Stimulated activated CD4-positive, alpha-beta T cell treated with anti-CD3 and anti-CD28 coated beads, Interleukin-1b, Interleukin-23, amount 100 ng/mL, for 4 hours (primary cell): ENCODE measurements around the gene NKAPD1.
"Not testable (repeated sequence)": the region's sequence is repeated elsewhere in the genome, so short reads cannot be mapped to it uniquely, and the experiment has no call there.

Experiments used
- DNase-seq, 2 donors: peaks; one replicate each; pipeline ENCODE4 v3.0.0-alpha.2; 2020; ENCODE audit warnings: low read depth in 2 of 2

NKAPD1 gene

GRCh38 chr11:112086422-112087191 is 12.5 kb downstream of the NKAPD1 start, which contains the start of the genes SDHD and TIMM8B:
Gene SDHD, plus strand, starts transcription at chr11:112086873. Its CDS starts 35 bp downstream, at chr11:112086908.
Gene TIMM8B, minus strand, starts transcription at chr11:112086756. Its CDS starts 33 bp downstream, at chr11:112086723.
- peak; percentile 85 to 93 for DNase-seq

DNA sequence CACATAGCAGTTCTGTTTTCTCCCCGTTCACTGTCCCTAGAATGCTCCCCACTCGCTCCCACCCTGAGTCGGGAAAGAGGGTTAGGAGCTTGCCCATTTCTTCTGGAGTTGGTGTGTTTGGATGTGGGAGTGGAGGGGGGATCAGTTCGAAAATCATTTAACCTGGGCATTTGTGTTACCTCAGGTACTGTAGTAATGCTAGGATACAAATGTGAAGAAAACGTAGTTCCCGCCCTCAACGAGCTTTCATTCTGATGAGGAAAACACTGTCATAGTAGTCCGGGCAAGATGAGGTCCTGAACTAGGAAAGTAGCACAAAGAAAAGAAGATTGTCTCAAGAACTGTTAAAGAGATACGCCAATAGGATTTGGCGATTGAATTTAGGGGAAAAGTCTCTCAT is 13.1 kb downstream of the NKAPD1 start:
- DNase-seq, result no peak

- not testable (repeated sequence) for DNase-seq
Measured at GRCh38 chr11:112095302-112095701, 21.2 kb downstream of the NKAPD1 start.

DNA sequence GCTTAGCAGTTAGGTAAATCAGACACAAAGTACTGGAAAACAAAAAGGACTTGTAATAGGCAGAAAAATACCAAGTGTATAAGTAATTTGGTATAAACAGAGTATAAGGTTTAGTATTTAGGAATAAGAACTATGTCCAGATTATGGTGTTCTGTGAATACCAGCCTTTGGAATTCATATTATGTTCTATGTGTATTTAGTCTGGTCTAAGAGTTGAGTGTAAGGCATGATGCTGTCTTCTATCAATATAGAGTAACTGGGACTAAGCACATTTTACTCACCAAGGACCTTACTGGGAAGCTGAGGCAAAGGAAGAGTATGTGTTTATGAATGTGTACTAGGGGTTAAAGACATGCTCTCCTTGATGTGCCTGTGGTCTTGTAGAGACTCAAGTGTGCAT is 22.1 kb downstream of the NKAPD1 start:
- no peak for DNase-seq

DNA sequence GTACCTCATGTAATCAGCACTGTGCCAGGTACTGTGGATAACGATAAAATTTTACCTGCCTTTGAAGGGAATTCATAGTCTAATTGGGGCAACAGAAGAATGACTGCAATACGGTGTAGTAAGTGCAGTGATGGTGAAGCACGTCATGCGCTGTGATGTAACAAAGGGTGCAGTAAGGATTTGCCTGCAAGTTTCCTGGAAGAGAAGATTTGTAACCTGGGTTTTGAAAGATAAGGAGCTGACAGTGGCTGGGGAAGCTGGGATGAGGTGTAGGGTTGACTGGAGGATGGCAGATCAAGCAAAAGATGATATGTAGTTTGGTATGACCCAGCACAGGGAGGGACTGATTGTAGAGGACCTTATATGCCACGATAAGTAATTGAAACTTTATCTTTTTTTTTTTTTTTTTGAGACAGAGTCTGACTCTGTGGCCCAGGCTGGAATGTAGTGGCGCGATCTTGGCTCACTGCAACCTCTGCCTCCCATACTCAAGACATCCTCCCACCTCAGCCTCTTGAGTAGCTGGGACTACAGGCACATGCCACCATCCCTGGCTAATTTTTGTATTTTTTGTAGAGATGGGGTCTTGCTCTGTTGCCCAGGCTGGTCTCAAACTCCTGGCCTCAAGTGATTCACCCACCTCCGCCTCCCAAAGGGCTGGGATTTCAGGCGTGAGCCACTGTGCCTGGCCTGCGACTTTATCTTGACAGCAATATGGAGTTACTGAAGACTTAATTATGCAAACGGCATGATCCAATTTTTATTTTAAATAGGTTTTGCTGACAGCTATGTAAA is 23.8 kb downstream of the NKAPD1 start:
- no peak for DNase-seq

- DNase-seq, result no peak
Measured at GRCh38 chr11:112100462-112100861, 26.4 kb downstream of the NKAPD1 start.

- DNase-seq, result no peak
Measured at GRCh38 chr11:112103446-112103845, 29.3 kb downstream of the NKAPD1 start.

- DNase-seq, result no peak
Measured at GRCh38 chr11:112106070-112106469, 32.0 kb downstream of the NKAPD1 start.

- DNase-seq, result peak in 1 of 2 donors; percentile 1
Measured at GRCh38 chr11:112113539-112114457, 39.7 kb downstream of the NKAPD1 start.

DNA sequence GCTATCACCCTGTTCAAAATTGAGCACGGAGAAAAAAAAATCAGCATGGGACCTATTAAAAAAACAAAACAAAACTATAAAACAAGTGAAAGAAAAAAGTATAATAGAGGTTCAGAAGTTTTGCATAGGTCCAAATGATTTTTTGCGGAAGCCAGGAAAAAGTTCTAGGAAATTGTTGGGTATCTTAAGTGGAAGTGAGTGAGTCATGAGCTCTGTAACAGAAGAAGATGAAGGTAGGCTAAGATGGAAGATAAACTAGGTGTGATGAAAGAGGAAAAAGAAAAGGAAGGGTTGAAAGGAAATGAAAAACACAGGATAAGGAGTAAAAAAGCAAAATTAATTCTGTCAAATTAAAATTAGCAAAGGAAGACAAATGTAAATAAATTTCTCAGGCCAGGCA is 40.4 kb downstream of the NKAPD1 start:
- DNase-seq, result no peak

GRCh38 chr11:112115386-112115785 is 41.3 kb downstream of the NKAPD1 start:
- no peak for DNase-seq

- no peak for DNase-seq
Measured at GRCh38 chr11:112118176-112118575, 44.1 kb downstream of the NKAPD1 start.

DNA sequence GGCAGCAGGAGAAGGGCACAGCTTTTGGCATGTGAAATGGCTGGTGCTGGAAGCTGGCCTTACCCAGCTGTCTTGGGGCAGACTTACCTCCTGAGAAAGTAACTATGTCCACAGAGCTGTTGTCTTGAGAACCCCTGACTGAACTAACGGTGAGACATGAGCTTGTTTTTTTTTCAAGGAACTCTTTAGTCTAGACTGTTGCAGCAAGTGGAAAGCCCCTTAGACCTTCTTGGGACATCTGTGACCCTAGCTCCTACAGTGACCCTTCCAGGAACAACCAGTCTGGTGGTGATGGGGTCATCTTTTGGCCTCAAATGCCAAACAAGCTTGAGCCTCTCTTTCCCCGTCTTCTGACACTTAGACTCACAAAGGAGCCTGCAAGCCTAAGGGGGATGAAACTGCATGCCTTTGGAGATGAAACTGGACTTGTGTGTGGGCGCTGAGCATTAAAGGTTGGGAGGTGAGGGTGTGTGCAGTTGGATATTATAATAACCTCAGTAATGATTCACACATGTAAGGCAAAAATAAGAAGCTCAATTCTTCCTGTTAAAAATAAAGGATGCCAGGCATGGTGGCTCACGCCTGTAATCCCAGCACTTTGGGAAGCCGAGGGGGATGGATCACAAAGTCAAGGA is 48.0 kb downstream of the NKAPD1 start:
- DNase-seq, result no peak

- no peak for DNase-seq
Measured at GRCh38 chr11:112123129-112123528, 49.0 kb downstream of the NKAPD1 start.

DNA sequence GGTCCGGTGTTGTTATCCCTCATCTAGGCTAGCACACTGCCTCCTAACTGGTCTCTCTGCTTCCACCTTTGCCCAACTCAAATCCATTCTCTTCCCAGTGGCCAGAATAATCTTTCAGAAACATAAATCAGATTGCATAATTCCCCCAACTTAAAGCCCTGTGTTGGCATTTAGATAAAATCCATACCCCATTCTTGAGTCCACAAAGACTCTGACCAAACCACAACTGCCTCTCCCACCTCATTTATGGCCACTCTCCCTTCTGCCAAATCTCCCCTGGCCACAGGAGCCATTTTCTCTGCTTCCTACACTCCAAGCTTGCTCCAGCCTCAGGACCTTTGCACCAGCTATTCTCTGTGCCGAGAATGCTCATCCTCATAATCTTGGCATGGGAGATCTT is 53.0 kb downstream of the NKAPD1 start:
- no peak for DNase-seq

GRCh38 chr11:112128483-112129121 is 54.5 kb downstream of the NKAPD1 start:
- no peak for DNase-seq

GRCh38 chr11:112129656-112130055 is 55.6 kb downstream of the NKAPD1 start:
- no peak for DNase-seq

DNA sequence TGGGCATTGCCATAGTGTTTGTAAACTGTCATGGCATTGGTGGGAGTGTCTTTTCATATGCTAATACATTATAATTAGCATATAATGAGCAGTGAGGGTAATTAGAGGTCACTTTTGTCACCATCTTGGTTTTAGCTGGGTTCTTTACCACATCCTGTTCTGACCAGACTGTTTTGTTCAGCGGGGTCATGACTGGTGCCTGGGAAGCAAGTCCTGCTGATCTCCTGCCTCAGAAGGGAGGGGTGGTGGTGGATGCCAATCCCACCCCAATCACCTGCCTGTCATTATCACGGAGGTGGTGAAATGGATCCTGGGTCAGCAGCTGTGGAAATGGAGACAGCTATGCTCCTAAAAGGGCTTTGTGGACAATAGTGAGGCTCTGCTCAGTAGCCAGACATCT is 58.6 kb downstream of the NKAPD1 start:
- DNase-seq, result no peak

- no peak for DNase-seq
Measured at GRCh38 chr11:112134473-112134872, 60.4 kb downstream of the NKAPD1 start.
